HL-60 (cell line): ENCODE measurements around the gene FAM240B.

Experiments used
- DNase-seq, 2 experiments: peaks; one replicate each; pipeline ENCODE4 v3.0.0-alpha.2; 2010 to 2020; ENCODE audit warnings: low read depth in 1 of 2, low spot score in 1 of 2
- H3K27ac ChIP-seq: fragments of 250-450 bp; sonication (Bioruptor Pico); replicated peaks from 2 replicates; pipeline ENCODE4 v1.5.1; 2020; ENCODE audit warnings: mild to moderate bottlenecking, moderate library complexity
- H3K27me3 ChIP-seq: fragments of 250-450 bp; sonication (Bioruptor Pico); 2 replicates; pipeline ENCODE4 v1.5.1; 2021; ENCODE audit warnings: mild to moderate bottlenecking, moderate library complexity; ENCODE audit not compliant: insufficient read depth, poor library complexity, severe bottlenecking
- H3K4me3 ChIP-seq: replicated peaks from 2 replicates; pipeline ENCODE4 v1.5.1; 2011; ENCODE audit warnings: mild to moderate bottlenecking, control low read depth, low read length; ENCODE audit not compliant: insufficient read depth
- GABPA ChIP-seq: IDR thresholded peaks from 2 replicates; pipeline ENCODE4 v1.6.1; 2012; ENCODE audit warnings: low read depth
- POLR2AphosphoS5 ChIP-seq: IDR thresholded peaks from 2 replicates; pipeline ENCODE4 v1.6.1; 2012; ENCODE audit warnings: low read depth
- SPI1 ChIP-seq: IDR thresholded peaks from 2 replicates; pipeline ENCODE4 v1.6.1; 2012; ENCODE audit warnings: low read depth, mild to moderate bottlenecking, borderline replicate concordance
- TF ChIP-seq, protein P1 (sequence below): IDR thresholded peaks from one replicate; pipeline ENCODE4 v1.5.1; 2011; ENCODE audit warnings: low read length, control low read depth, inconsistent platforms; ENCODE audit not compliant: insufficient read depth
- TF ChIP-seq, protein P2 (sequence below): IDR thresholded peaks from 2 replicates; pipeline ENCODE4 v1.6.1; 2012; ENCODE audit warnings: low read depth; ENCODE audit not compliant: insufficient replicate concordance

Gene FAM240B

DNA sequence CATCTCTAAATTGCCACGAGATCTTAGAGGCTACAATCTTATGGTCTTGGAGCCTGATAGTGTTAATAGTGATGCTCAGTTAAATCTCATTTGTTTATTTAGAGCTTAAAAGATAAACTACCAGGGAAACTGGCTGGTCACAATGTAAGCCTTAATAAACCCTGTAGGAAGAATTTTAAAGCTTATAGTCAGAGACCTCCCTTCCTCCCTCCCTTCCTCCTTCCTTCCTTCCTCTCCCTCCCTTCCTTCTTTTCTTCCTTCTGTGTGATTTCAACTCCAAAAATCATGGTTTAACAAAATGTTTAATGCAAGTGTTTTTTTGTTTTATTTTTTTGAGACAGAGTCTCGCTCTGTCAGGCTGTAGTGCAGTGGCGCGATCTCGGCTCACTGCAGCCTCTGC is 14.9 kb upstream of the FAM240B start:
- no peak for DNase-seq

DNA sequence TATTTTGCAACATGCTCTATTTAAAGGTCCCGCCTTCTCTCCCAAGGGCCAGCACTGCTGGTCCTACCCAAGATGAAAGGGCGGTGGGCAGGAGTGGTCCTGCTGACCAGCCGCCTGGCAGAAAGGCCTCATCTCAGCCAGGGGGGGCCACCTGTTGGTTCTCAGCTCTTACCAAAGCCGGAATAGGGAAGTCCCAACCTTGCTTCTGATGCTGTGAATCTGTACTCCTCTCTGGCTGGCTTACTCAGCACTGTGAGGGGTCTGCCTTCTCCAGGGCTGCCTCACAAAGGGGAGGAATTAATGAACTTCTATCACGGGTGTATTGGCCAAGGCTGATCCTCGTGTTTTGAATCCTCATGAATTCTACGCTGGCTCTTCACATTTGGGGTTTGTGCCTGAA is 13.6 kb upstream of the FAM240B start:
- TF ChIP-seq, protein P1, sequence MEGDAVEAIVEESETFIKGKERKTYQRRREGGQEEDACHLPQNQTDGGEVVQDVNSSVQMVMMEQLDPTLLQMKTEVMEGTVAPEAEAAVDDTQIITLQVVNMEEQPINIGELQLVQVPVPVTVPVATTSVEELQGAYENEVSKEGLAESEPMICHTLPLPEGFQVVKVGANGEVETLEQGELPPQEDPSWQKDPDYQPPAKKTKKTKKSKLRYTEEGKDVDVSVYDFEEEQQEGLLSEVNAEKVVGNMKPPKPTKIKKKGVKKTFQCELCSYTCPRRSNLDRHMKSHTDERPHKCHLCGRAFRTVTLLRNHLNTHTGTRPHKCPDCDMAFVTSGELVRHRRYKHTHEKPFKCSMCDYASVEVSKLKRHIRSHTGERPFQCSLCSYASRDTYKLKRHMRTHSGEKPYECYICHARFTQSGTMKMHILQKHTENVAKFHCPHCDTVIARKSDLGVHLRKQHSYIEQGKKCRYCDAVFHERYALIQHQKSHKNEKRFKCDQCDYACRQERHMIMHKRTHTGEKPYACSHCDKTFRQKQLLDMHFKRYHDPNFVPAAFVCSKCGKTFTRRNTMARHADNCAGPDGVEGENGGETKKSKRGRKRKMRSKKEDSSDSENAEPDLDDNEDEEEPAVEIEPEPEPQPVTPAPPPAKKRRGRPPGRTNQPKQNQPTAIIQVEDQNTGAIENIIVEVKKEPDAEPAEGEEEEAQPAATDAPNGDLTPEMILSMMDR = no peak
- peak; percentile 71 for TF ChIP-seq SPI1
- no peaks in the 10 kb centered on the region for H3K27me3 ChIP-seq
- no peak for DNase-seq

More for the DNA sequence above, 14.9 kb upstream of the FAM240B start:
- TF ChIP-seq GABPA = no peak
- no peak for TF ChIP-seq SPI1
- no peaks in the 10 kb centered on the region for H3K27me3 ChIP-seq
- no peak overlapping the region for H3K27ac ChIP-seq
- no peak overlapping the region for H3K4me3 ChIP-seq

DNA sequence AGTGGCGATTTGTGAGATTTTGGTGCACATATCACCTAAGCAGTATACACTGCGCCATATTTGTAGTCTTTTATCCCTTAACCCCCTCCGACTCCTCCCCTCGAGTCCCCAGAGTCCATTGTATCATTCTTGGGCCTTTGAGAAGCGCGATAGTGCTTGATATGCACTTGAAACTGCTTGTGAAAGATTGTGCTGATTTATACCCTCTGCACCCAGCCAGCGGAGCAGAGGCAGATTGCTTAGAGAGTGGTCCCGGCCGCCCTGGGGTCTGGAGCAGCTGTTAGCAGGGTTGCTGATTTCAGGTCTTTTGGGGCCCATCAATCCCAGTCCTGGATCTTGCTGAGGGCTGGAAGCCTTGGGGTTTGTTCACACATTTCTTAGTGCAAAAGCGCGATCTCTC is 13.0 kb upstream of the FAM240B start:
- DNase-seq = no peak
- TF ChIP-seq, protein P2, sequence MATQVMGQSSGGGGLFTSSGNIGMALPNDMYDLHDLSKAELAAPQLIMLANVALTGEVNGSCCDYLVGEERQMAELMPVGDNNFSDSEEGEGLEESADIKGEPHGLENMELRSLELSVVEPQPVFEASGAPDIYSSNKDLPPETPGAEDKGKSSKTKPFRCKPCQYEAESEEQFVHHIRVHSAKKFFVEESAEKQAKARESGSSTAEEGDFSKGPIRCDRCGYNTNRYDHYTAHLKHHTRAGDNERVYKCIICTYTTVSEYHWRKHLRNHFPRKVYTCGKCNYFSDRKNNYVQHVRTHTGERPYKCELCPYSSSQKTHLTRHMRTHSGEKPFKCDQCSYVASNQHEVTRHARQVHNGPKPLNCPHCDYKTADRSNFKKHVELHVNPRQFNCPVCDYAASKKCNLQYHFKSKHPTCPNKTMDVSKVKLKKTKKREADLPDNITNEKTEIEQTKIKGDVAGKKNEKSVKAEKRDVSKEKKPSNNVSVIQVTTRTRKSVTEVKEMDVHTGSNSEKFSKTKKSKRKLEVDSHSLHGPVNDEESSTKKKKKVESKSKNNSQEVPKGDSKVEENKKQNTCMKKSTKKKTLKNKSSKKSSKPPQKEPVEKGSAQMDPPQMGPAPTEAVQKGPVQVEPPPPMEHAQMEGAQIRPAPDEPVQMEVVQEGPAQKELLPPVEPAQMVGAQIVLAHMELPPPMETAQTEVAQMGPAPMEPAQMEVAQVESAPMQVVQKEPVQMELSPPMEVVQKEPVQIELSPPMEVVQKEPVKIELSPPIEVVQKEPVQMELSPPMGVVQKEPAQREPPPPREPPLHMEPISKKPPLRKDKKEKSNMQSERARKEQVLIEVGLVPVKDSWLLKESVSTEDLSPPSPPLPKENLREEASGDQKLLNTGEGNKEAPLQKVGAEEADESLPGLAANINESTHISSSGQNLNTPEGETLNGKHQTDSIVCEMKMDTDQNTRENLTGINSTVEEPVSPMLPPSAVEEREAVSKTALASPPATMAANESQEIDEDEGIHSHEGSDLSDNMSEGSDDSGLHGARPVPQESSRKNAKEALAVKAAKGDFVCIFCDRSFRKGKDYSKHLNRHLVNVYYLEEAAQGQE = no peak
- TF ChIP-seq, protein P1 = no peak
- TF ChIP-seq SPI1 = no peak
- TF ChIP-seq GABPA = no peak
- TF ChIP-seq POLR2AphosphoS5 = no peak
- Histone ChIP-seq H3K27ac (no peak overlapping the region), H3K4me3 (no peak overlapping the region), H3K27me3 (no peaks in the 10 kb centered on the region)

More for the DNA sequence above, 13.6 kb upstream of the FAM240B start:
- Histone ChIP-seq H3K4me3 (no peak overlapping the region), H3K27ac (no peak overlapping the region)

DNA sequence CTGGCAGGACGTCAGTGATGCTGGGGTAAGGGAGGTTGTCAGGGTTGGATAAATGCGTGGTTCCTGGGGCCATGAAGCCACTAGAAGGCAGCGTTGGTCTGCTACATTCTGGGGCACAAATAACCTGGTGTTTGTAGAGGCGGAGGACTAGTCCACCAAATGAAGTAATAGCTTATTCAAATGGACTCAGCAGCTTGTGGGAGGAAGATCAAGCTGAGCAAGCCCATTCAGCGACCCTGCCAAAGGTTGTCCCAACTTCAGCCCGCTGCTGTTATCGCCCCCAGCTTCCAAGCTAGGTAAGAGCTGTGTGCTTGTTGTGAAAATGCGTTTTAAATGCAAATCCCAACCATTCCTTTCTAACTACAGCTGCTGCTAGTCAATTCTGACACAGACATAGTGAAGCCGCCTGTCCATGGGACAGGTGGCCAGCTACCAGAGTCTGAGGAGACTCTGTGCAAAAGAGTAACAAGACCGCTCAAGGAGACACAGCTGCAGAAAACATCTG is 7.6 kb upstream of the FAM240B start:
- no peak for TF ChIP-seq GABPA
- TF ChIP-seq, protein P2 = no peak
- TF ChIP-seq POLR2AphosphoS5 = no peak
- H3K27me3 ChIP-seq = no peaks in the 10 kb centered on the region
- no peak overlapping the region for H3K27ac ChIP-seq
- no peak overlapping the region for H3K4me3 ChIP-seq
- no peak for DNase-seq

DNA sequence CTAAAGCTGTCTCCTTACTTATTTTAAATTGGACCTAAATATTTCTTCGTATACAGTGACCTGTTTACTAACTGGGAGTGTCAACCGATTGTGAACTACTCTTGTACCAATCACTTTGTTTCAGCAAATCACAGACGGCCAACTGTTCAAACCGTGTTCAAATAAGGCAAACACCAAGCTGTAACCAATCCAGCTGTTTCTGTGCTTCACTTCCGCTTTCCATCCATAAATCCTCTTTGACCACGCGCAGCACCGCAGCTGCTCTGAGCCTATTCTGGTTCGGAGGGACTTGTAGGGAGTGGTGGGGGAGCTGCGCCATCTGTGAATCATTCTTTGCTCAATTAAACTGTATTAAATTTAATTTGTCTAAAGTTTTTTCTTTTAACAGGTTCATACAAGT is 4.8 kb upstream of the FAM240B start:
- no peak overlapping the region for H3K4me3 ChIP-seq
- H3K27ac ChIP-seq = no peak overlapping the region
- TF ChIP-seq SPI1 = no peak
- TF ChIP-seq, protein P1 = no peak
- TF ChIP-seq POLR2AphosphoS5 = no peak
- TF ChIP-seq, protein P2 = no peak
- no peak for DNase-seq
- H3K27me3 ChIP-seq = no peaks in the 10 kb centered on the region
